OCI-LY1 (cell line): ENCODE measurements around the gene STAMBP.
"Not testable (repeated sequence)": the region's sequence is repeated elsewhere in the genome, so short reads cannot be mapped to it uniquely, and the experiment has no call there.

Experiments used
- H2AFZ ChIP-seq: fragments of 200-600 bp; sonication (generic), shearing (Covaris generic); 2 replicates; pipeline ENCODE4 v1.6.0; 2014; ENCODE audit warnings: antibody characterized with exemption, mild to moderate bottlenecking, low read length
- H3F3A ChIP-seq: fragments of 200-600 bp; sonication (generic), shearing (Covaris generic); 2 replicates; pipeline ENCODE4 v1.6.0; 2014; ENCODE audit warnings: mild to moderate bottlenecking, antibody characterized with exemption, low read length, moderate library complexity; ENCODE audit not compliant: insufficient read depth
- H3K27ac ChIP-seq: fragments of 200-600 bp; sonication (generic); 2 replicates; pipeline ENCODE4 v1.5.1; 2014; ENCODE audit warnings: low read length, mixed run types, mild to moderate bottlenecking, low read depth; ENCODE audit not compliant: poor library complexity, severe bottlenecking
- H3K27me3 ChIP-seq: fragments of 200-600 bp; sonication (generic); 2 replicates; pipeline ENCODE4 v1.6.0; 2014; ENCODE audit warnings: antibody characterized with exemption, mild to moderate bottlenecking, low read length, moderate library complexity; ENCODE audit not compliant: insufficient read depth
- H3K36me3 ChIP-seq: fragments of 200-600 bp; sonication (generic); 2 replicates; pipeline ENCODE4 v1.6.1; 2014; ENCODE audit warnings: mild to moderate bottlenecking, antibody characterized with exemption, low read length, moderate library complexity, mixed read lengths; ENCODE audit not compliant: insufficient read depth
- H3K4me1 ChIP-seq: fragments of 200-600 bp; sonication (generic); 2 replicates; pipeline ENCODE4 v1.5.1; 2014; ENCODE audit warnings: mild to moderate bottlenecking, low read length, moderate library complexity; ENCODE audit not compliant: insufficient read depth, severe bottlenecking
- H3K4me2 ChIP-seq: fragments of 200-600 bp; sonication (generic), shearing (Covaris generic); 2 replicates; pipeline ENCODE4 v1.6.1; 2014; ENCODE audit warnings: low read length
- H3K4me3 ChIP-seq: fragments of 200-600 bp; sonication (generic); 2 replicates; pipeline ENCODE4 v1.5.1; 2014; ENCODE audit warnings: low read length, low read depth, mild to moderate bottlenecking, mixed read lengths; ENCODE audit not compliant: poor library complexity, severe bottlenecking
- H3K79me2 ChIP-seq: fragments of 200-600 bp; shearing (Covaris generic); 2 replicates; pipeline ENCODE4 v1.6.1; 2016; ENCODE audit warnings: mixed run types, low read length, mixed read lengths; ENCODE audit not compliant: insufficient read depth
- H3K9ac ChIP-seq: fragments of 200-600 bp; sonication (generic), shearing (Covaris generic); 2 replicates; pipeline ENCODE4 v1.6.1; 2014; ENCODE audit warnings: mild to moderate bottlenecking, low read length, mixed read lengths
- H3K9me2 ChIP-seq: fragments of 200-600 bp; sonication (generic), shearing (Covaris generic); 2 replicates; pipeline ENCODE4 v1.6.1; 2014; ENCODE audit warnings: low read depth, mild to moderate bottlenecking, low read length, mixed read lengths
- H3K9me3 ChIP-seq: fragments of 200-600 bp; shearing (Covaris generic); 2 replicates; pipeline ENCODE4 v1.6.1; 2014; ENCODE audit warnings: low read length, mixed read lengths
- H4K20me1 ChIP-seq: fragments of 200-600 bp; sonication (generic), shearing (Covaris generic); 2 replicates; pipeline ENCODE4 v1.6.0; 2016; ENCODE audit warnings: mild to moderate bottlenecking, low read length; ENCODE audit not compliant: insufficient read depth
- CTCF ChIP-seq: fragments of 200-600 bp; sonication (generic), shearing (Covaris generic); IDR thresholded peaks from 2 replicates; pipeline ENCODE4 v1.5.1; 2017; ENCODE audit warnings: mild to moderate bottlenecking, antibody characterized with exemption, low read length, moderate library complexity, mixed read lengths
- EZH2 ChIP-seq: fragments of 200-600 bp; sonication (generic), shearing (Covaris generic); IDR thresholded peaks from 2 replicates; pipeline ENCODE4 v1.8.0; 2017; ENCODE audit warnings: borderline replicate concordance, mixed run types, mild to moderate bottlenecking, antibody characterized with exemption, low read length, moderate library complexity, mixed read lengths

The STAMBP gene

DNA sequence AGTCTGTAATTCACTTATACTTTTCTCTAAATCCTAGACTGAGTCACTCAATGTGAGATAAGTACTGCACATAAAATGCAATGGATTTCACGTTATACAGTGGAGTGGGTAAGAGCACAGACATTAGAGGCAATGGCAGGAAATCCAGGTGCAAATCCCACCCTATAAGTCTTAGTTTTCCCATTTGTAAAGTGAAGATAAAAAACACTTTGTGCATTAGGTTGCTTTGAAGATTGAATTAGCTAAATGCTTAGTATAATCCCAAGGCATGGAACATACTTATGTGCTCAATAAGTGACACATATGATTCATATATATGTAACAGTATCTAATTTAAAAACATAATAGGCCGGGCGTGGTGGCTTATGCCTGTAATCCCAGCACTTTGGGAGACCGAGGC is 74.6 kb downstream of the STAMBP start:
- Histone ChIP-seq H3F3A (no peaks in the 10 kb centered on the region), H3K9me2 (no peaks in the 10 kb centered on the region), H3K4me3 (no peak overlapping the region), H3K9ac (no peak overlapping the region), H3K4me1 (no peaks in the 10 kb centered on the region), H3K27ac (no peak overlapping the region), H3K9me3 (no peaks in the 10 kb centered on the region), H4K20me1 (no peaks in the 10 kb centered on the region), H2AFZ (no peak overlapping the region), H3K4me2 (no peak overlapping the region), H3K36me3 (no peaks in the 10 kb centered on the region), H3K79me2 (no peaks in the 10 kb centered on the region), H3K27me3 (no peaks in the 10 kb centered on the region)
- TF ChIP-seq CTCF = no peak
- TF ChIP-seq EZH2 = no peak

DNA sequence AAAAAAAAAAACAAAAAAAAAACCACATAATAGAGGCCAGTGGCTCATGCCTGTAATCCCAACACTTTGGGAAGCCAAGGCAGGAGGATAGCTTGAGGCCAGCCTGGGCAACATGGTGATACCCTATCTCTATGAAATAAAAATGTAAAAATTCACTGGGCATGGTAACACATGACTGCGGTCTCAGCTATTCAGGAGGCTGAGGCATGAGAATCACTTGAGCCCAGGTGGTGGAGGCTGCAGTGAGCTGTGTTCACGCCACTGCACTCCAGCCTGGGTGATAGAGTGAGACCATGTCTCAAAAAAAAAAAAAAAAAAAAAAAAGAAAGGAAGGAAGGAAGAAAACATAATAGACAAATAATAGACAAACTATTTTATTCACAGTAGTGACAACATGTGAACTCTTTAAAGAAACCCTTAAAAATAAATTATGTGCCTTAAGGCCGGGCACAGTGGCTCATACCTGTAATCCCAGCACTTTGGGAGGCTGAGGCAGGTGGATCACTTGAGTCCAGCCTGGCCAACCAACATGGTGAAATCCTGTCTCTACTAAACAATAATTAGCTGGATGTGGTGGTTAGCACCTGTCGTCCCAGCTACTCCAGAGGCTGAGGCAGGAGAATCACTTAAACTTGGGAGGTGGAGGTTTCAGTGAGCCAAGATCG is 75.3 kb downstream of the STAMBP start:
- H3K9me2 ChIP-seq, H3K4me2 ChIP-seq, H3K4me3 ChIP-seq, H4K20me1 ChIP-seq, H3K9me3 ChIP-seq, H3K9ac ChIP-seq, H3K27ac ChIP-seq, H3F3A ChIP-seq, H3K27me3 ChIP-seq, H2AFZ ChIP-seq, H3K36me3 ChIP-seq, H3K79me2 ChIP-seq, H3K4me1 ChIP-seq: not testable (repeated sequence)

DNA sequence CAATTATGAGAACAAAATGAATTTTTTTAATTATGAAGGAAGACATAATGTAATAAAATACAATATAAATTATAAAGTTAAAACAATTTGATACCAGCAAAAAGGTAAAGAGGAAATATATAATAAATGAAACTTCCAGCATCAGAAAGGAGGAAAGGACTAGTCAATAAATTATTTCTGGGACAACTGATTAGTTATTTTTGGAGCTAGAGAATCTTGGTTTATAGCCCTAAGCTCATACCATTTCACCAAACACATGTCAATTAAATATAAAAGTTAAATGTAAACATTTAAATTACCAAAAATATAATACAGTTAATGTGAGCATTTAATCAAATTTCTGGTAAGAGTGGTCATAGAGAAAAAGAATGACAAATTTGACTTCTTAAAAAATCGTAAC is 76.2 kb downstream of the STAMBP start:
- no peaks in the 10 kb centered on the region for H3K79me2 ChIP-seq
- TF ChIP-seq CTCF = no peak
- TF ChIP-seq EZH2 = no peak
- no peak overlapping the region for H3K4me3 ChIP-seq
- H3F3A ChIP-seq = no peaks in the 10 kb centered on the region
- H3K27ac ChIP-seq = no peak overlapping the region
- H2AFZ ChIP-seq = no peak overlapping the region
- H3K27me3 ChIP-seq = no peaks in the 10 kb centered on the region
- H3K9ac ChIP-seq = no peak overlapping the region
- H3K36me3 ChIP-seq = no peaks in the 10 kb centered on the region
- no peaks in the 10 kb centered on the region for H3K4me1 ChIP-seq
- no peaks in the 10 kb centered on the region for H3K9me2 ChIP-seq
- no peaks in the 10 kb centered on the region for H4K20me1 ChIP-seq
- H3K9me3 ChIP-seq = no peaks in the 10 kb centered on the region
- no peak overlapping the region for H3K4me2 ChIP-seq

- Histone ChIP-seq H3K9ac (no peak overlapping the region), H4K20me1 (no peaks in the 10 kb centered on the region), H3K4me1 (no peaks in the 10 kb centered on the region), H3K9me2 (no peaks in the 10 kb centered on the region), H3K79me2 (no peaks in the 10 kb centered on the region), H3K36me3 (no peaks in the 10 kb centered on the region), H2AFZ (no peak overlapping the region), H3K27ac (no peak overlapping the region), H3K9me3 (no peaks in the 10 kb centered on the region), H3K27me3 (no peaks in the 10 kb centered on the region), H3K4me3 (no peak overlapping the region), H3K4me2 (no peak overlapping the region), H3F3A (no peaks in the 10 kb centered on the region)
- TF ChIP-seq EZH2 = no peak
- TF ChIP-seq CTCF = no peak
Measured at GRCh38 chr2:73906847-73907505, 78.2 kb downstream of the STAMBP start.
